Vagina (tissue), 2 donors: ENCODE data around the gene FASTK.

Source experiments
- CTCF ChIP-seq, 3 experiments: fragments of 450-650 bp in 2 of 3; fragments of 200-600 bp in 1 of 3; sonication (generic) in 1 of 3; IDR thresholded peaks; one replicate each; pipeline ENCODE4 v1.5.1; 2017 to 2019; ENCODE audit warnings: antibody characterized with exemption in 3 of 3, mild to moderate bottlenecking in 2 of 3, moderate library complexity in 2 of 3
- POLR2A ChIP-seq, 2 donors: fragments of 450-650 bp; IDR thresholded peaks; one replicate each; pipeline ENCODE4 v1.6.1; 2017; ENCODE audit warnings: antibody characterized with exemption in 2 of 2, mild to moderate bottlenecking in 2 of 2, moderate library complexity in 2 of 2

GRCh38 chr7:151091431-151091830 is 10.8 kb upstream of the FASTK start:
- TF ChIP-seq CTCF (IDR thresholded peaks at IDR 0.05) (no peak), POLR2A (IDR thresholded peaks at IDR 0.05) (no peak)
